GM18519 (cell line): ENCODE measurements around the gene ANKRD13A.
A peak's percentile ranks its signal among the peaks of the same experiment; 100 is the strongest.
"Not testable (repeated sequence)": the region's sequence is repeated elsewhere in the genome, so short reads cannot be mapped to it uniquely, and the experiment has no call there.

ENCODE experiments used
- ATAC-seq: cut with Tn5 transposase; IDR thresholded peaks from one replicate; pipeline ENCODE4 v1.9.1; 2021; ENCODE audit warnings: mild to moderate bottlenecking, moderate library complexity; ENCODE audit not compliant: unreplicated experiment, low FRiP score

The ANKRD13A gene

GRCh38 chr12:110005319-110005973, 6.2 kb downstream of the ANKRD13A start:
- no peak for ATAC-seq

- ATAC-seq, result no peak
Observed at GRCh38 chr12:110006115-110006514, 6.9 kb downstream of the ANKRD13A start.

GRCh38 chr12:110007881-110008280, 8.7 kb downstream of the ANKRD13A start:
- ATAC-seq, result no peak

GRCh38 chr12:110008681-110009398, 9.6 kb downstream of the ANKRD13A start:
- not testable (repeated sequence) for ATAC-seq

GRCh38 chr12:110010853-110011723, 11.9 kb downstream of the ANKRD13A start:
- no peak for ATAC-seq

- peak; percentile 38 for ATAC-seq
Observed at GRCh38 chr12:110012137-110012536, 12.9 kb downstream of the ANKRD13A start.

GRCh38 chr12:110012659-110013058, 13.4 kb downstream of the ANKRD13A start:
- ATAC-seq, result no peak

- ATAC-seq, result no peak
Observed at GRCh38 chr12:110015132-110015531, 15.9 kb downstream of the ANKRD13A start.

- no peak for ATAC-seq
Observed at GRCh38 chr12:110020956-110021355, 21.7 kb downstream of the ANKRD13A start.

GRCh38 chr12:110023059-110023980, 24.1 kb downstream of the ANKRD13A start:
- ATAC-seq, result no peak

- ATAC-seq, result no peak
Observed at GRCh38 chr12:110024051-110024450, 24.8 kb downstream of the ANKRD13A start.

GRCh38 chr12:110028323-110028722, 29.1 kb downstream of the ANKRD13A start:
- no peak for ATAC-seq

- ATAC-seq, result no peak
Observed at GRCh38 chr12:110029290-110029815, 30.1 kb downstream of the ANKRD13A start.

- ATAC-seq, result no peak
Observed at GRCh38 chr12:110033888-110034287, 34.7 kb downstream of the ANKRD13A start.

GRCh38 chr12:110035534-110036104, 36.4 kb downstream of the ANKRD13A start:
- ATAC-seq, result no peak

- ATAC-seq, result no peak
Observed at GRCh38 chr12:110037315-110037714, 38.1 kb downstream of the ANKRD13A start.

GRCh38 chr12:110038741-110039084, 39.5 kb downstream of the ANKRD13A start:
- ATAC-seq, result no peak

GRCh38 chr12:110039085-110039807, 40.0 kb downstream of the ANKRD13A start:
- ATAC-seq, result no peak

GRCh38 chr12:110042264-110042663, 43.0 kb downstream of the ANKRD13A start:
- ATAC-seq, result no peak
